ENCODE results near the gene TAF4.
A peak's percentile ranks its signal among the peaks of the same experiment; 100 is the strongest.

TAF4 gene

DNA sequence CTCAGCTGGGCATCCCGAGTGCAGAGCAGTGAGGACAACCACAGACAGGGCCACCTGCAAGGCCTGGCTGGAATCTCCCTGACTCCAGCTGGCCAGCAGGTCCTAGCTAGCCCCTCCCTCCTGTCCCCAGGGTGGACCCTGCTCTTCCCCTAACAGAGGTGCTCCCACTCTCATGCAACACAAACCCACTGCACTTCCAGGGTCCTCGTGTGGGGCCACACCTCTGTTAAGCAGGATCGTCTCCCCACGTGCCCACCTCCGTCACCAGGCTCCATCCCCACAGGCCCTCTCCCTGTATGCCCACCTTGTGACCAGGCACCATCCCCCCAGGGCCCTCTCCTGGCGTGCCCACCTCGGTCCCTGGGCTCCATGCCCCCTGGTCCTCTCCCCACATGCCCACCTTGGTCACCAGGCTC, 17.3 kb downstream of the TAF4 start:
- POLR2A ChIA-PET, result no interaction called here
- TF ChIP-seq ZNF398 (tag by site-specific recombination; IDR thresholded peaks at IDR 0.05), result no peak
- TF ChIP-seq ZNF610 (tag by site-specific recombination; IDR thresholded peaks at IDR 0.05; ENCODE audit: borderline replicate concordance), result no peak
- no peak for TF ChIP-seq SP7 (tag by site-specific recombination; IDR thresholded peaks at IDR 0.05)
- no peak for TF ChIP-seq ZNF561 (tag by site-specific recombination; IDR thresholded peaks at IDR 0.05; ENCODE audit: borderline replicate concordance)
- TF ChIP-seq ZNF488 (tag by site-specific recombination; IDR thresholded peaks at IDR 0.05), result no peak
- TF ChIP-seq KLF16 (tag by site-specific recombination; IDR thresholded peaks at IDR 0.05), result no peak
- TF ChIP-seq BCL11A (tag by site-specific recombination; IDR thresholded peaks at IDR 0.05; ENCODE audit: low read depth), result no peak
- TF ChIP-seq, protein P1, sequence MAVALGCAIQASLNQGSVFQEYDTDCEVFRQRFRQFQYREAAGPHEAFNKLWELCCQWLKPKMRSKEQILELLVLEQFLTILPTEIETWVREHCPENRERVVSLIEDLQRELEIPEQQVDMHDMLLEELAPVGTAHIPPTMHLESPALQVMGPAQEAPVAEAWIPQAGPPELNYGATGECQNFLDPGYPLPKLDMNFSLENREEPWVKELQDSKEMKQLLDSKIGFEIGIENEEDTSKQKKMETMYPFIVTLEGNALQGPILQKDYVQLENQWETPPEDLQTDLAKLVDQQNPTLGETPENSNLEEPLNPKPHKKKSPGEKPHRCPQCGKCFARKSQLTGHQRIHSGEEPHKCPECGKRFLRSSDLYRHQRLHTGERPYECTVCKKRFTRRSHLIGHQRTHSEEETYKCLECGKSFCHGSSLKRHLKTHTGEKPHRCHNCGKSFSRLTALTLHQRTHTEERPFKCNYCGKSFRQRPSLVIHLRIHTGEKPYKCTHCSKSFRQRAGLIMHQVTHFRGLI (tag by site-specific recombination; IDR thresholded peaks at IDR 0.05), result no peak
- TF ChIP-seq ZNF302 (tag by site-specific recombination; IDR thresholded peaks at IDR 0.05; ENCODE audit: low read depth), result no peak
- no peak for TF ChIP-seq ZBTB7A (tag by site-specific recombination; IDR thresholded peaks at IDR 0.05; ENCODE audit: low read depth)
- TF ChIP-seq, protein P2, sequence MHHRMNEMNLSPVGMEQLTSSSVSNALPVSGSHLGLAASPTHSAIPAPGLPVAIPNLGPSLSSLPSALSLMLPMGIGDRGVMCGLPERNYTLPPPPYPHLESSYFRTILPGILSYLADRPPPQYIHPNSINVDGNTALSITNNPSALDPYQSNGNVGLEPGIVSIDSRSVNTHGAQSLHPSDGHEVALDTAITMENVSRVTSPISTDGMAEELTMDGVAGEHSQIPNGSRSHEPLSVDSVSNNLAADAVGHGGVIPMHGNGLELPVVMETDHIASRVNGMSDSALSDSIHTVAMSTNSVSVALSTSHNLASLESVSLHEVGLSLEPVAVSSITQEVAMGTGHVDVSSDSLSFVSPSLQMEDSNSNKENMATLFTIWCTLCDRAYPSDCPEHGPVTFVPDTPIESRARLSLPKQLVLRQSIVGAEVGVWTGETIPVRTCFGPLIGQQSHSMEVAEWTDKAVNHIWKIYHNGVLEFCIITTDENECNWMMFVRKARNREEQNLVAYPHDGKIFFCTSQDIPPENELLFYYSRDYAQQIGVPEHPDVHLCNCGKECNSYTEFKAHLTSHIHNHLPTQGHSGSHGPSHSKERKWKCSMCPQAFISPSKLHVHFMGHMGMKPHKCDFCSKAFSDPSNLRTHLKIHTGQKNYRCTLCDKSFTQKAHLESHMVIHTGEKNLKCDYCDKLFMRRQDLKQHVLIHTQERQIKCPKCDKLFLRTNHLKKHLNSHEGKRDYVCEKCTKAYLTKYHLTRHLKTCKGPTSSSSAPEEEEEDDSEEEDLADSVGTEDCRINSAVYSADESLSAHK (tag by site-specific recombination; IDR thresholded peaks at IDR 0.05), result no peak
- TF ChIP-seq OSR2 (tag by site-specific recombination; IDR thresholded peaks at IDR 0.05), result no peak
- no peak for TF ChIP-seq ZNF248 (tag by site-specific recombination; IDR thresholded peaks at IDR 0.05)
- no peak for TF ChIP-seq ZNF521 (tag by site-specific recombination; IDR thresholded peaks at IDR 0.05)
- TF ChIP-seq ZIC2 (tag by site-specific recombination; IDR thresholded peaks at IDR 0.05), result peak; percentile 54; the same call in 1 of the 2 replicates
- TF ChIP-seq GLIS2 (tag by site-specific recombination; IDR thresholded peaks at IDR 0.05), result 0 out of 2 replicates have a peak, but pooled peaks have one; percentile 10
- peak; percentile 70 for TF ChIP-seq ZNF600 (tag by site-specific recombination; IDR thresholded peaks at IDR 0.05)
- TF ChIP-seq ZNF837 (tag by site-specific recombination; IDR thresholded peaks at IDR 0.05), result no peak
- TF ChIP-seq ZNF157 (tag by site-specific recombination; IDR thresholded peaks at IDR 0.05), result no peak
- no peak for TF ChIP-seq ZNF777 (tag by site-specific recombination; IDR thresholded peaks at IDR 0.05; ENCODE audit: borderline replicate concordance)
- TF ChIP-seq TCF7L2 (IDR thresholded peaks at IDR 0.05; ENCODE audit: borderline replicate concordance, low read depth, low read length), result no peak
- TF ChIP-seq ZNF701 (tag by site-specific recombination; IDR thresholded peaks at IDR 0.05), result no peak
- TF ChIP-seq ZNF433 (tag by site-specific recombination; IDR thresholded peaks at IDR 0.05; ENCODE audit: low read depth), result no peak
- no peak for TF ChIP-seq PRDM10 (tag by site-specific recombination; IDR thresholded peaks at IDR 0.05)
- TF ChIP-seq SCRT2 (tag by site-specific recombination; IDR thresholded peaks at IDR 0.05), result no peak
- TF ChIP-seq ZNF707 (tag by site-specific recombination; IDR thresholded peaks at IDR 0.05), result no peak
- no peak for TF ChIP-seq FEZF1 (tag by site-specific recombination; IDR thresholded peaks at IDR 0.05)
- Histone ChIP-seq H3K4me3 (ENCODE audit: low read depth, low read length) (no peak overlapping the region), H3K9me3 (ENCODE audit: control insufficient read depth, insufficient read depth, low read depth, low read length) (no peaks in the 10 kb centered on the region), H3K36me3 (ENCODE audit: control insufficient read depth in 2 of 2, insufficient read depth in 1 of 2, low read length in 2 of 2) (no peaks in the 10 kb centered on the region), H3K27ac (ENCODE audit: extremely low read depth, low read depth, low read length) (no peak overlapping the region), H3K4me1 (ENCODE audit: control insufficient read depth, insufficient read depth, low read length) (peaks cover 14% of the 10 kb centered on the region)
- CTCF ChIA-PET, result interaction anchor here (0.7 kb wide), 1 partner anchor 102 kb away, joined by 3 read pairs; no protein-coding TSS in a partner anchor

All from HEK293 (cell line).